A673 (cell line): ENCODE results near the gene ZBTB21. TPM values are rescaled to one million over a fixed set of nuclear protein-coding genes. Genes with fewer than 3 reads are reported as not detected.

ENCODE experiments used
- BruUV-seq: library from RNA; stranded (reverse); fragments of 400-500 nt; replicated peaks from 2 replicates; lab custom pipeline; 2021; lab: Mats Ljungman, UMichigan
- CTCF ChIA-PET: fragments of 300-600 bp; sonication (Branson Sonifier 250); formaldehyde crosslinking; loops from one replicate; lab custom pipeline; 2022; ENCODE audit warnings: antibody characterized with exemption; lab: Charles Lee
- POLR2A ChIA-PET: fragments of 300-600 bp; sonication (Branson Sonifier 250); formaldehyde crosslinking; loops from one replicate; lab custom pipeline; 2022; ENCODE audit warnings: antibody characterized with exemption; ENCODE audit not compliant: low non-redundant PET; lab: Charles Lee
- DNase-seq: peaks from one replicate; pipeline ENCODE4 v3.0.0-alpha.2; 2015; ENCODE audit warnings: low spot score
- H3K27ac ChIP-seq: fragments of 200-600 bp; sonication (generic); 2 replicates; pipeline ENCODE4 v1.5.1; 2016; ENCODE audit warnings: mixed run types, low read depth, mild to moderate bottlenecking, mixed read lengths, antibody characterized with exemption, low read length; ENCODE audit not compliant: poor library complexity, severe bottlenecking
- H3K27me3 ChIP-seq: fragments of 200-600 bp; sonication (generic); replicated peaks from 2 replicates; pipeline ENCODE4 v1.6.1; 2017; ENCODE audit warnings: mixed run types, low read depth, mild to moderate bottlenecking, mixed read lengths, antibody characterized with exemption, low read length; ENCODE audit not compliant: insufficient read depth, poor library complexity
- H3K36me3 ChIP-seq: fragments of 200-600 bp; sonication (generic); 2 replicates; pipeline ENCODE4 v1.6.1; 2016; ENCODE audit warnings: mixed run types, mild to moderate bottlenecking, mixed read lengths, antibody characterized with exemption, low read length; ENCODE audit not compliant: insufficient read depth, poor library complexity, severe bottlenecking
- H3K4me1 ChIP-seq: fragments of 200-600 bp; sonication (generic); 2 replicates; pipeline ENCODE4 v1.6.1; 2017; ENCODE audit warnings: mixed run types, mild to moderate bottlenecking, mixed read lengths, antibody characterized with exemption, low read length; ENCODE audit not compliant: insufficient read depth, poor library complexity, severe bottlenecking
- H3K4me3 ChIP-seq: fragments of 200-600 bp; sonication (generic); 2 replicates; pipeline ENCODE4 v1.5.1; 2016; ENCODE audit warnings: low read depth, mixed run types, mild to moderate bottlenecking, mixed read lengths, low read length; ENCODE audit not compliant: poor library complexity, severe bottlenecking
- H3K9me3 ChIP-seq: fragments of 200-600 bp; sonication (generic); 2 replicates; pipeline ENCODE4 v1.6.1; 2016; ENCODE audit warnings: mixed run types, low read depth, mild to moderate bottlenecking, mixed read lengths, antibody characterized with exemption, low read length; ENCODE audit not compliant: poor library complexity, severe bottlenecking
- EZH2 ChIP-seq: fragments of 200-600 bp; sonication (generic); IDR thresholded peaks from 2 replicates; pipeline ENCODE4 v1.6.1; 2017; ENCODE audit warnings: borderline replicate concordance, low read depth, mild to moderate bottlenecking, mixed read lengths, antibody characterized with exemption, low read length; ENCODE audit not compliant: poor library complexity, severe bottlenecking
- intact Hi-C: fragments of 100-400 bp; cut with micrococcal nuclease; formaldehyde crosslinking; loops from one replicate; pipeline ENCODE4 v1.10.0; 2022; ENCODE audit not compliant: unreplicated experiment
- total RNA-seq: library from RNA; stranded (reverse); gene quantifications from 2 replicates; pipeline ENCODE4 v1.2.3, GENCODE V29; 2021
- TF ChIP-seq, protein P1 (sequence below): fragments of 300-800, 200-600 bp; sonication (generic); conservative IDR thresholded peaks from 2 replicates; pipeline ENCODE4 v1.5.1; 2017; ENCODE audit warnings: low read depth, mild to moderate bottlenecking, antibody characterized with exemption, low read length, moderate library complexity, mixed read lengths

ZBTB21 gene
- total RNA-seq, 1 experiment from 2014 or later, result 20.7 TPM

DNA sequence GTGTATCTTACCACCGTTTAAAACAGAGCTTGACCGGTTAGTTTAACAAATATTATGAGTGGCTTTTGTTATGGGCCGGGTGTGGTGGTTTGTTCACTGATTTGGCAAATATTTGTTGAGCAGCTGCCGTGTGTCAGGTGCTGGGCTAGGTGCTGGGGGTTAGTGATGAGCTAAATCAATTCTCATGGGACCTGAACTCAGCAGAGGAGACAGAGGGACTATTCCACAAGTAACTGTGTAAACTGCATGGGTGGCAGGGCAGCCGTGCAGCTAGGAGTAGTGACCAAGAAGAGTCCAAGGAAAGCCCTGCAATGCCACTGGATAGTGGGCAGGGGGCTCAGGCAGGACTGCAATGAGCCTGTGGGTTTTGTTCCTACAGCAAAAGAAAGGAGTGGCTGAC, 45.1 kb downstream of the ZBTB21 start:
- H3K4me3 ChIP-seq, result no peak overlapping the region
- H3K27me3 ChIP-seq, result no peaks in the 10 kb centered on the region
- H3K27ac ChIP-seq, result no peak overlapping the region
- ChIA-PET POLR2A (no interaction called here), CTCF (no interaction called here)
- no TSS peak for BruUV-seq
- no peaks in the 10 kb centered on the region for H3K9me3 ChIP-seq
- H3K36me3 ChIP-seq, result no peaks in the 10 kb centered on the region
- intact Hi-C loops, result loop anchor here (5.0 kb wide), 1 partner anchor 42 kb away; no protein-coding TSS in a partner anchor
- H3K4me1 ChIP-seq, result peaks cover 17% of the 10 kb centered on the region
- DNase-seq, result no peak
- TF ChIP-seq, protein P1, sequence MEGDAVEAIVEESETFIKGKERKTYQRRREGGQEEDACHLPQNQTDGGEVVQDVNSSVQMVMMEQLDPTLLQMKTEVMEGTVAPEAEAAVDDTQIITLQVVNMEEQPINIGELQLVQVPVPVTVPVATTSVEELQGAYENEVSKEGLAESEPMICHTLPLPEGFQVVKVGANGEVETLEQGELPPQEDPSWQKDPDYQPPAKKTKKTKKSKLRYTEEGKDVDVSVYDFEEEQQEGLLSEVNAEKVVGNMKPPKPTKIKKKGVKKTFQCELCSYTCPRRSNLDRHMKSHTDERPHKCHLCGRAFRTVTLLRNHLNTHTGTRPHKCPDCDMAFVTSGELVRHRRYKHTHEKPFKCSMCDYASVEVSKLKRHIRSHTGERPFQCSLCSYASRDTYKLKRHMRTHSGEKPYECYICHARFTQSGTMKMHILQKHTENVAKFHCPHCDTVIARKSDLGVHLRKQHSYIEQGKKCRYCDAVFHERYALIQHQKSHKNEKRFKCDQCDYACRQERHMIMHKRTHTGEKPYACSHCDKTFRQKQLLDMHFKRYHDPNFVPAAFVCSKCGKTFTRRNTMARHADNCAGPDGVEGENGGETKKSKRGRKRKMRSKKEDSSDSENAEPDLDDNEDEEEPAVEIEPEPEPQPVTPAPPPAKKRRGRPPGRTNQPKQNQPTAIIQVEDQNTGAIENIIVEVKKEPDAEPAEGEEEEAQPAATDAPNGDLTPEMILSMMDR, result no peak
- no peak for TF ChIP-seq EZH2

DNA sequence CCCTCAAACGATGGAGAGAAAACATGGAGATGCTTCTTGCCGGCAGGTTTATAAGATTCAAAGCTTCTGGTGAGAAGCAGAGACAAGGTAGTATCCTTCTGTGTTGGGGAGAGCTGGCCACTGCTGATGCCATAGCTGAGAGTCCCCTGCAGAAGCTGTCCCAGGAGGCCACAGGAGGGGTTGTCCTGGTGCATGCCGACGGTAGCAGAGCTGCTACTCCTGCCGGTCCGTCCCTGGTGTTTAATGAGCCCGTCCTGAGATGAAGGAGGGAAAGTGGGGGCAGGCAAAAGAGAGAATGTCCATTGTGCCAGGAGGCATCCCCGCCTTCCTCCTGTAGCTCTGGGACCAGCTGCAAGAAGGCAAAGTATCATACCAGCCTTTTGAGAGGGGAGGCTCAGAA, 46.0 kb downstream of the ZBTB21 start:
- no peak for DNase-seq
- POLR2A ChIA-PET, result no interaction called here
- no TSS peak for BruUV-seq

DNA sequence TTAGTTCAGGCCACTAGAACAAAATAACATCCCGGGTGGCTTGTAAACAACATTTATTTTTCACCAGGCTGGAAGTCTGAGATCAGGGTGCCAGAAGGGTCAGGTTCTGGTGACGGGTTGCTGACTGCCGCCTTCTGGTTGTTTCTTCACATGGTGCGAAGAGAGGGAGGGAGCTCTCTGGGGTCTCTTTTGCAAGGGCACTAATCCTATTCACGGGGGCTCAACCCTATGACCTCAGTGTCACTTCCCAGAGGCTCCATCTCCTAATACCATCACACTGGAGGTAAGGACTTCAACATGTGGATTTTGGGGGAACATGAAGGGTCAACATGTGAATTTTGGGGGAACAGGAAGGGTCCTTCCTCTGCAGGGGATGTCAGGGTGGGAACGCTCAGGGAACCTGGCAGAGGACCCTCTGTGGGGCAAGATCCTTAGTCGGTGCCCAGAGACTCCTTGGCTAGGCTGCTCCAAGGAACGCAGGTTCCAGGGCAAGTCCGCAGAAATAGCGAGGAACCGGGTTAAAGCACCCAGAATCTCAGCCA, 47.7 kb downstream of the ZBTB21 start:
- TF ChIP-seq, protein P1, result no peak
- no peak for TF ChIP-seq EZH2
- Histone ChIP-seq H3K4me1 (peaks cover 5% of the 10 kb centered on the region), H3K27ac (no peak overlapping the region), H3K9me3 (no peaks in the 10 kb centered on the region), H3K4me3 (no peak overlapping the region), H3K36me3 (no peaks in the 10 kb centered on the region), H3K27me3 (no peaks in the 10 kb centered on the region)
- ChIA-PET POLR2A (no interaction called here), CTCF (no interaction called here)
- DNase-seq, result no peak
- intact Hi-C loops, result no loop called here
- BruUV-seq, result no TSS peak

More for the DNA sequence above, 46.0 kb downstream of the ZBTB21 start:
- TF ChIP-seq, protein P1, result no peak
- no peak for TF ChIP-seq EZH2
- Histone ChIP-seq H3K9me3 (no peaks in the 10 kb centered on the region), H3K36me3 (no peaks in the 10 kb centered on the region), H3K4me1 (peaks cover 17% of the 10 kb centered on the region), H3K27ac (no peak overlapping the region), H3K4me3 (no peak overlapping the region), H3K27me3 (no peaks in the 10 kb centered on the region)
- intact Hi-C loops, result no loop called here
- CTCF ChIA-PET, result no interaction called here
